Aorta (tissue), 5 donors: Measurements from ENCODE around the gene SCLY. TPM values are rescaled to one million over a fixed set of nuclear protein-coding genes. Genes with fewer than 3 reads are reported as not detected.
A peak's percentile ranks its signal among the peaks of the same experiment; 100 is the strongest.

Source experiments
- ATAC-seq: fragments of 200-7000 bp; cut with Tn5 transposase; one replicate; pipeline ENCODE4 v1.9.1; 2022; ENCODE audit warnings: moderate library complexity; ENCODE audit not compliant: low FRiP score
- DNase-seq, 2 donors: peaks; one replicate each; pipeline ENCODE4 v3.0.0-alpha.2; 2020
- H3K27ac ChIP-seq, 2 donors: one replicate each; pipeline ENCODE4 v1.5.1; 2013; ENCODE audit warnings: low read length in 2 of 2, mild to moderate bottlenecking in 2 of 2, moderate library complexity in 2 of 2, control low read depth in 1 of 2, inconsistent platforms in 1 of 2, low read depth in 1 of 2
- H3K27me3 ChIP-seq, 2 donors: one replicate each; pipeline ENCODE4 v1.6.1; 2013; ENCODE audit warnings: control low read depth in 1 of 2, low read length in 1 of 2, mild to moderate bottlenecking in 1 of 2, moderate library complexity in 1 of 2; ENCODE audit not compliant: insufficient read depth in 2 of 2, control insufficient read depth in 1 of 2
- H3K36me3 ChIP-seq, 2 donors: one replicate each; pipeline ENCODE4 v1.6.1; 2013; ENCODE audit warnings: control low read depth in 1 of 2, low read length in 1 of 2, mild to moderate bottlenecking in 1 of 2; ENCODE audit not compliant: insufficient read depth in 2 of 2, control insufficient read depth in 1 of 2
- H3K4me1 ChIP-seq, 2 donors: one replicate each; pipeline ENCODE4 v1.6.1; 2013; ENCODE audit warnings: low read length in 2 of 2, control low read depth in 1 of 2, mild to moderate bottlenecking in 1 of 2, moderate library complexity in 1 of 2; ENCODE audit not compliant: insufficient read depth in 2 of 2, control insufficient read depth in 1 of 2
- H3K4me3 ChIP-seq, 2 donors: one replicate each; pipeline ENCODE4 v1.5.1; 2013; ENCODE audit warnings: low read length in 2 of 2, control low read depth in 1 of 2, mild to moderate bottlenecking in 1 of 2
- H3K9me3 ChIP-seq: one replicate; pipeline ENCODE4 v1.6.1; 2013; ENCODE audit warnings: mild to moderate bottlenecking, low read length; ENCODE audit not compliant: control insufficient read depth
- WGBS, 2 donors: extraction: QIAGEN DNeasy Blood & Tissue Kit; methylation state at CpG; one replicate each; pipeline ENCODE4 v1.1.7; 2013; 5-methylcytosine and 5-hydroxymethylcytosine counted together
- intact Hi-C, 2 donors: fragments of 100-400 bp; cut with DNase I; formaldehyde crosslinking; loops; one replicate each; pipeline versions ENCODE4 v1.14.2 to v1.15.0; 2022
- polyA plus RNA-seq, 2 donors: library from polyadenylated mRNA; stranded (reverse); fragments of 200-250 nt; gene quantifications; one replicate each; pipeline ENCODE4 v1.2.3, GENCODE V29; 2013
- total RNA-seq, 2 donors: library from RNA; stranded (reverse); fragmentation: NEBNext Ultra II Directional; extraction: Animal tissue kit (Norgen Biotek cat#: 25700); gene quantifications; one replicate each; pipeline ENCODE4 v1.2.1, GENCODE V29; 2021
- donor health status: healthy with polysubstance abuse.
- donor health status: Bipolar disorder and iron deficiency.
- donor health status: DM: no; HTN: no; CAD: no.
- donor health status: DM: no; HTN: no; CAD: no.
- donor health status: DM: yes; HTN: yes; CAD: no.

Gene SCLY
- total and polyA plus RNA-seq, 4 donors, result 6.3 to 15.4 (median 12.6) TPM

- no peak for ATAC-seq
- intact Hi-C loops, result no loop called here
- no peak overlapping the region for H3K27ac ChIP-seq
- no peaks in the 10 kb centered on the region for H3K36me3 ChIP-seq
- DNase-seq, result peak in 1 of 2 donors; percentile 37
- no peak overlapping the region for H3K4me3 ChIP-seq
- 95 to 97% methylated on average over 11 of the region's 11 CpGs for WGBS, 2 donors
- H3K27me3 ChIP-seq, result no peaks in the 10 kb centered on the region
- H3K4me1 ChIP-seq, result no peaks in the 10 kb centered on the region
- H3K9me3 ChIP-seq, result no peaks in the 10 kb centered on the region
These were observed 73.6 kb downstream of the SCLY start for GRCh38 chr2:238134393-238134785.

- H3K4me3 ChIP-seq, result no peak overlapping the region
- H3K9me3 ChIP-seq, result no peaks in the 10 kb centered on the region
- no peaks in the 10 kb centered on the region for H3K36me3 ChIP-seq
- DNase-seq (peak in 1 of 2 donors; percentile 62), ATAC-seq (no peak)
- no peak overlapping the region for H3K27ac ChIP-seq
- no peaks in the 10 kb centered on the region for H3K27me3 ChIP-seq
- 91 to 92% methylated on average over 15 of the region's 15 CpGs for WGBS, 2 donors
- H3K4me1 ChIP-seq, result no peaks in the 10 kb centered on the region
- intact Hi-C loops, result loop anchor here in 1 of 2 donors (5.0 kb wide), 1 partner anchor 73 kb away; the partner anchor contains the start of gene SCLY
These were observed 74.9 kb downstream of the SCLY start for GRCh38 chr2:238135601-238136150.

- no peak overlapping the region for H3K27ac ChIP-seq
- DNase-seq, result peak; percentile 66 to 78
These were observed 76.2 kb downstream of the SCLY start for GRCh38 chr2:238136820-238137537.

GRCh38 chr2:238137885-238138284 lies 77.1 kb downstream of the SCLY start:
- Histone ChIP-seq H3K36me3 (no peaks in the 10 kb centered on the region), H3K4me1 (no peaks in the 10 kb centered on the region), H3K27me3 (no peaks in the 10 kb centered on the region), H3K9me3 (no peaks in the 10 kb centered on the region), H3K27ac (no peak overlapping the region), H3K4me3 (no peak overlapping the region)
- ATAC-seq, result no peak
- no peak for DNase-seq
- intact Hi-C loops, result loop anchor here in 1 of 2 donors (2.0 to 5.0 kb wide), 2 partner anchors 76 to 279 kb away; partner anchors contain the start of genes RAMP1 and SCLY
- 89 to 93% methylated on average over 13 of the region's 13 CpGs for WGBS, 2 donors

More at GRCh38 chr2:238136820-238137537, 76.2 kb downstream of the SCLY start:
- intact Hi-C loops, result loop anchor here in 1 of 2 donors (5.0 kb wide), 1 partner anchor 75 kb away; the partner anchor contains the start of gene SCLY
- ATAC-seq, result no peak
- H3K9me3 ChIP-seq, result no peaks in the 10 kb centered on the region
- H3K4me1 ChIP-seq, result no peaks in the 10 kb centered on the region
- no peaks in the 10 kb centered on the region for H3K36me3 ChIP-seq
- WGBS, 2 donors, result 75 to 77% methylated on average over 14 of the region's 14 CpGs
- no peak overlapping the region for H3K4me3 ChIP-seq
- H3K27me3 ChIP-seq, result no peaks in the 10 kb centered on the region

- Histone ChIP-seq H3K4me1 (no peaks in the 10 kb centered on the region), H3K36me3 (no peaks in the 10 kb centered on the region), H3K27me3 (no peaks in the 10 kb centered on the region), H3K9me3 (no peaks in the 10 kb centered on the region), H3K27ac (peak within 1 kb of the TSS in 1 of 2 donors; percentile 7), H3K4me3 (peak within 1 kb of the TSS; percentile 19 to 40)
- intact Hi-C loops, result loop anchor here in 1 of 2 donors (2.0 to 5.0 kb wide), 2 partner anchors 76 to 280 kb away; partner anchors contain the start of genes RAMP1 and SCLY
- DNase-seq (peak; percentile 77 to 89), ATAC-seq (peak; percentile 81)
- WGBS, 2 donors, result 11 to 13% methylated on average over 22 of the region's 22 CpGs
These were observed 77.8 kb downstream of the SCLY start, which contains the start of gene KLHL30 for GRCh38 chr2:238138331-238139195. Gene KLHL30 (plus strand): TSS chr2:238138668. CDS start chr2:238140755, 2,087 bp downstream.

GRCh38 chr2:238139196-238140039 lies 78.6 kb downstream of the SCLY start:
- Histone ChIP-seq H3K27me3 (no peaks in the 10 kb centered on the region), H3K9me3 (no peaks in the 10 kb centered on the region), H3K4me1 (no peaks in the 10 kb centered on the region), H3K27ac (no peak overlapping the region), H3K4me3 (peak overlapping the region; percentile 19 to 40), H3K36me3 (no peaks in the 10 kb centered on the region)
- WGBS, 2 donors, result 34 to 48% methylated on average over 49 to 56 of the region's 56 CpGs
- intact Hi-C loops, result loop anchor here (2.0 to 10.0 kb wide), 4 partner anchors 77 to 285 kb away; partner anchors contain the start of genes RAMP1 (in 2 of the 2) and SCLY (in 1 of the 2)
- ATAC-seq, result peak; percentile 3
- DNase-seq, result no peak

- Histone ChIP-seq H3K27me3 (no peaks in the 10 kb centered on the region), H3K9me3 (no peaks in the 10 kb centered on the region), H3K4me3 (no peak overlapping the region), H3K36me3 (no peaks in the 10 kb centered on the region), H3K27ac (no peak overlapping the region), H3K4me1 (no peaks in the 10 kb centered on the region)
- WGBS, 2 donors, result 77 to 81% methylated on average over 7 of the region's 7 CpGs
- intact Hi-C loops, result loop anchor here (5.0 to 10.0 kb wide), 2 partner anchors 218 to 285 kb away; partner anchors contain the start of gene RAMP1 (in 1 of the 2)
- DNase-seq, result no peak
- no peak for ATAC-seq
These were observed 79.2 kb downstream of the SCLY start for GRCh38 chr2:238140040-238140439.
